Mesendoderm (in vitro differentiated cells): ENCODE data around the gene TRAPPC2B.

ENCODE experiments used
- DNase-seq: peaks from one replicate; pipeline ENCODE4 v3.0.0; 2013
- H2AK5ac ChIP-seq: 2 replicates; pipeline ENCODE4 v1.6.1; 2013; ENCODE audit warnings: low read length, inconsistent platforms
- H2BK120ac ChIP-seq: 2 replicates; pipeline ENCODE4 v1.6.1; 2013; ENCODE audit warnings: low read depth, mild to moderate bottlenecking, low read length, moderate library complexity, mixed read lengths
- H2BK15ac ChIP-seq: replicated peaks from 2 replicates; pipeline ENCODE4 v1.6.1; 2013; ENCODE audit warnings: low read depth, mild to moderate bottlenecking, moderate library complexity
- H2BK5ac ChIP-seq: 2 replicates; pipeline ENCODE4 v1.6.1; 2013; ENCODE audit warnings: low read length, inconsistent platforms
- H3K18ac ChIP-seq: 2 replicates; pipeline ENCODE4 v1.6.1; 2013; ENCODE audit warnings: mild to moderate bottlenecking, low read length, mixed read lengths
- H3K23ac ChIP-seq: one replicate; pipeline ENCODE4 v1.6.1; 2013; ENCODE audit warnings: low read length
- H3K27ac ChIP-seq: 2 replicates; pipeline ENCODE4 v1.5.1; 2013; ENCODE audit warnings: low read depth, mild to moderate bottlenecking, inconsistent platforms, low read length, moderate library complexity
- H3K27me3 ChIP-seq: 2 replicates; pipeline ENCODE4 v1.6.1; 2013; ENCODE audit warnings: low read length, control low read depth, mild to moderate bottlenecking, inconsistent platforms; ENCODE audit not compliant: insufficient read depth, poor library complexity
- H3K36me3 ChIP-seq: 2 replicates; pipeline ENCODE4 v1.6.1; 2013; ENCODE audit warnings: low read length, inconsistent platforms; ENCODE audit not compliant: control insufficient read depth, insufficient read depth
- H3K4ac ChIP-seq: one replicate; pipeline ENCODE4 v1.6.1; 2013; ENCODE audit warnings: low read depth, mild to moderate bottlenecking, low read length, moderate library complexity
- H3K4me1 ChIP-seq: 2 replicates; pipeline ENCODE4 v1.6.1; 2013; ENCODE audit warnings: low read depth, low read length, inconsistent platforms; ENCODE audit not compliant: control insufficient read depth
- H3K4me2 ChIP-seq: 2 replicates; pipeline ENCODE4 v1.6.1; 2013; ENCODE audit warnings: low read length
- H3K4me3 ChIP-seq: 2 replicates; pipeline ENCODE4 v1.5.1; 2013; ENCODE audit warnings: mild to moderate bottlenecking, low read length
- H3K56ac ChIP-seq: one replicate; pipeline ENCODE4 v1.6.1; 2013; ENCODE audit warnings: low read length
- H3K79me1 ChIP-seq: 2 replicates; pipeline ENCODE4 v1.6.1; 2013; ENCODE audit warnings: low read length, inconsistent platforms
- H3K79me2 ChIP-seq: 2 replicates; pipeline ENCODE4 v1.6.1; 2013; ENCODE audit warnings: mild to moderate bottlenecking, low read length; ENCODE audit not compliant: control insufficient read depth, insufficient read depth
- H3K9ac ChIP-seq: 2 replicates; pipeline ENCODE4 v1.6.1; 2013; ENCODE audit warnings: low read length, inconsistent platforms
- H4K5ac ChIP-seq: one replicate; pipeline ENCODE4 v1.6.1; 2013; ENCODE audit warnings: low read length
- H4K8ac ChIP-seq: one replicate; pipeline ENCODE4 v1.6.1; 2013; ENCODE audit warnings: low read depth, mild to moderate bottlenecking, control low read depth, low read length, moderate library complexity
- WGBS: extraction: QIAGEN DNeasy Blood & Tissue Kit; methylation state at CpG from one replicate; pipeline ENCODE4 v1.1.7; 2013; ENCODE audit warnings: low lambda C conversion rate, missing lambda C conversion rate; ENCODE audit not compliant: insufficient coverage; ENCODE audit errors: extremely low coverage; 5-methylcytosine and 5-hydroxymethylcytosine counted together

The TRAPPC2B gene

DNA sequence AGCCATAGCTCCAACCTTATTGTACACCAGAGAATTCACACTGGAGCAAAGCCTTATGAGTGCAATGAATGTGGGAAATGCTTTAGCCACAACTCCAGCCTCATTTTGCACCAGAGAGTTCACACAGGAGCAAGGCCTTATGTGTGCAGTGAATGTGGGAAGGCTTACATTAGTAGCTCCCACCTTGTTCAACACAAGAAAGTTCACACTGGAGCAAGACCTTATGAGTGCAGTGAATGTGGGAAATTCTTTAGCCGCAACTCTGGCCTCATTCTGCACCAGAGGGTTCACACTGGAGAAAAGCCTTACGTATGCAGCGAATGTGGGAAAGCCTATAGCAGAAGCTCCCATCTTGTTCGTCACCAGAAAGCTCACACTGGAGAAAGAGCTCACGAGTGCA, 5.9 kb upstream of the TRAPPC2B start:
- no CpG with 5 or more reads among the region's 5 CpGs for WGBS

GRCh38 chr19:57359300-57359699, 4.1 kb upstream of the TRAPPC2B start:
- Histone ChIP-seq H4K8ac (no peak overlapping the region), H2BK5ac (no peak overlapping the region), H3K4ac (no peak overlapping the region), H2BK15ac (no peak overlapping the region), H3K18ac (no peak overlapping the region), H3K36me3 (peaks cover 9% of the 10 kb centered on the region), H3K4me2 (no peak overlapping the region), H3K27ac (no peak overlapping the region), H2AK5ac (no peak overlapping the region), H3K56ac (no peak overlapping the region), H3K9ac (no peak overlapping the region), H4K5ac (no peak overlapping the region), H3K79me1 (peaks cover 4% of the 10 kb centered on the region), H2BK120ac (no peak overlapping the region), H3K4me1 (no peaks in the 10 kb centered on the region), H3K27me3 (no peaks in the 10 kb centered on the region), H3K79me2 (peaks cover 5% of the 10 kb centered on the region), H3K23ac (no peak overlapping the region), H3K4me3 (no peak overlapping the region)
- DNase-seq: no peak

More for the DNA sequence above, 5.9 kb upstream of the TRAPPC2B start:
- Histone ChIP-seq H3K79me1 (peaks cover 13% of the 10 kb centered on the region), H3K4me3 (no peak overlapping the region), H3K4ac (no peak overlapping the region), H3K23ac (no peak overlapping the region), H3K36me3 (peaks cover 12% of the 10 kb centered on the region), H3K27me3 (no peaks in the 10 kb centered on the region), H3K4me2 (no peak overlapping the region), H4K8ac (no peak overlapping the region), H3K4me1 (peaks cover under 1% of the 10 kb centered on the region), H3K56ac (no peak overlapping the region), H2BK5ac (no peak overlapping the region), H3K79me2 (peaks cover 12% of the 10 kb centered on the region), H3K18ac (no peak overlapping the region), H2BK15ac (no peak overlapping the region), H2BK120ac (no peak overlapping the region), H2AK5ac (no peak overlapping the region), H3K27ac (no peak overlapping the region), H3K9ac (no peak overlapping the region), H4K5ac (no peak overlapping the region)
- DNase-seq: no peak

DNA sequence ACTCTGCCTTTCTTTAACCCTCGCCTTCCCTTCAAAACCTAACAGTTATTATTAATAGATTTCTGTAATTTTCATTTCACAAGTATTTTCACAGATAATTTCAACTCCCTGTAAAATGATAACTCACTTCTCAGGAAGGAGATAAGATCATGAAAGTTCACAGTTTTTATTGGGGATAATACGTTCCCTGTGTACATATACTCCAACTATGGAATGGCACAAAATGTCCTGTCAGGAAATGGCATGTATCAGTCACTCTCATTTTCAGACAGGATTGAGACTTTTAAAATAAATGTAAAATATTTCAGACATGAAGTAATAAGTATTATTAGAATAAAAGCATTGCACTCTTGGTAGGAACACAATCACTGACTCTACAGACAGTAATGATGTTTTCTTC, 932 bp upstream of the TRAPPC2B start:
- Histone ChIP-seq H4K5ac (no peak overlapping the region), H3K27ac (no peak overlapping the region), H3K4me1 (no peaks in the 10 kb centered on the region), H3K79me2 (peaks cover 5% of the 10 kb centered on the region), H2BK120ac (no peak overlapping the region), H3K4ac (no peak overlapping the region), H3K27me3 (no peaks in the 10 kb centered on the region), H3K18ac (no peak overlapping the region), H2BK15ac (no peak overlapping the region), H3K79me1 (peaks cover 3% of the 10 kb centered on the region), H3K56ac (peak overlapping the region; percentile 80), H2BK5ac (no peak overlapping the region), H3K4me3 (no peak overlapping the region), H2AK5ac (no peak overlapping the region), H3K36me3 (no peaks in the 10 kb centered on the region), H3K4me2 (no peak overlapping the region), H3K23ac (no peak overlapping the region), H4K8ac (no peak overlapping the region), H3K9ac (no peak overlapping the region)
- WGBS: no CpG with 5 or more reads among the region's 2 CpGs
- no peak for DNase-seq

- no peak overlapping the region for H2BK5ac ChIP-seq
- H3K4me2 ChIP-seq: peak overlapping the region; percentile 94
- no peak overlapping the region for H4K5ac ChIP-seq
- WGBS: no CpG with 5 or more reads among the region's 18 CpGs
- H3K27me3 ChIP-seq: no peaks in the 10 kb centered on the region
- H3K56ac ChIP-seq: peak overlapping the region; percentile 66
- H3K4me3 ChIP-seq: peak overlapping the region; percentile 81
- no peak overlapping the region for H2BK120ac ChIP-seq
- H3K27ac ChIP-seq: no peak overlapping the region
- H3K4me1 ChIP-seq: no peaks in the 10 kb centered on the region
- H3K36me3 ChIP-seq: no peaks in the 10 kb centered on the region
- no peak overlapping the region for H2BK15ac ChIP-seq
- peak overlapping the region; percentile 84 for H3K9ac ChIP-seq
- H3K23ac ChIP-seq: no peak overlapping the region
- no peak overlapping the region for H2AK5ac ChIP-seq
- DNase-seq: no peak
- peaks cover 5% of the 10 kb centered on the region for H3K79me2 ChIP-seq
- H3K4ac ChIP-seq: peak overlapping the region; percentile 50
- H4K8ac ChIP-seq: no peak overlapping the region
- no peak overlapping the region for H3K18ac ChIP-seq
- peaks cover 3% of the 10 kb centered on the region for H3K79me1 ChIP-seq
These were observed 384 bp downstream of the TRAPPC2B start for GRCh38 chr19:57363688-57364181.

DNA sequence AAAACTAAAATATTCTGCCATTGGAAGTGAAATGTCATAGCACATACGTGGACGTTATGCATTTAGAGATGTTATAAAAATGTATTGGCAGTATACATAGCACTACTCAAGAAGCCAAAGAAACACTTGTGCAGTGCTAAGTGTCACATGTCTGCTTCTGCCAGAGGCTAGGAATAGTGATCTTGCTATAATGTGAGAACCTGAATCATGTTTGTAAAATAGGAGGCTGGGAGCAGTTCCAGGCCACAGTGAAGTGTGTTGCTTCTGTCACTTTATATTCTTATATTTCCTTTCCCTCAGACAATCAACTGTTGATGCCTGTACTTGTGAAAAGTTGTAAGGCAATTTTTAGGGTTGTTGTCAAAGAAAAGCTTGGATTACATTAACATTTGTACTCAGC, 3.4 kb downstream of the TRAPPC2B start:
- no peak overlapping the region for H3K4me2 ChIP-seq
- no peak overlapping the region for H4K5ac ChIP-seq
- no peaks in the 10 kb centered on the region for H3K27me3 ChIP-seq
- no peak overlapping the region for H3K4me3 ChIP-seq
- H3K4me1 ChIP-seq: no peaks in the 10 kb centered on the region
- no peak overlapping the region for H3K56ac ChIP-seq
- H3K79me2 ChIP-seq: peaks cover 5% of the 10 kb centered on the region
- H3K23ac ChIP-seq: no peak overlapping the region
- DNase-seq: no peak
- no peak overlapping the region for H2BK5ac ChIP-seq
- H3K27ac ChIP-seq: no peak overlapping the region
- H3K79me1 ChIP-seq: peaks cover 3% of the 10 kb centered on the region
- no CpG with 5 or more reads among the region's 2 CpGs for WGBS
- no peak overlapping the region for H3K4ac ChIP-seq
- H3K36me3 ChIP-seq: no peaks in the 10 kb centered on the region
- no peak overlapping the region for H4K8ac ChIP-seq
- H3K18ac ChIP-seq: no peak overlapping the region
- H2BK120ac ChIP-seq: no peak overlapping the region
- H3K9ac ChIP-seq: no peak overlapping the region
- H2AK5ac ChIP-seq: no peak overlapping the region
- H2BK15ac ChIP-seq: no peak overlapping the region

- no peak overlapping the region for H3K4ac ChIP-seq
- H2BK5ac ChIP-seq: no peak overlapping the region
- H3K36me3 ChIP-seq: peaks cover 9% of the 10 kb centered on the region
- H3K27ac ChIP-seq: no peak overlapping the region
- H4K8ac ChIP-seq: no peak overlapping the region
- no peak overlapping the region for H3K56ac ChIP-seq
- H3K79me1 ChIP-seq: no peaks in the 10 kb centered on the region
- H3K27me3 ChIP-seq: no peaks in the 10 kb centered on the region
- no peak overlapping the region for H3K4me3 ChIP-seq
- H3K23ac ChIP-seq: no peak overlapping the region
- no peak overlapping the region for H3K9ac ChIP-seq
- no peak overlapping the region for H3K4me2 ChIP-seq
- no peaks in the 10 kb centered on the region for H3K79me2 ChIP-seq
- H2BK120ac ChIP-seq: no peak overlapping the region
- no peak overlapping the region for H4K5ac ChIP-seq
- H2AK5ac ChIP-seq: no peak overlapping the region
- no CpG with 5 or more reads among the region's 6 CpGs for WGBS
- H2BK15ac ChIP-seq: no peak overlapping the region
- no peak overlapping the region for H3K18ac ChIP-seq
- no peak for DNase-seq
- no peaks in the 10 kb centered on the region for H3K4me1 ChIP-seq
These were observed 10.8 kb downstream of the TRAPPC2B start for GRCh38 chr19:57374179-57374578.
